Measurements from ENCODE around the gene NTM. TPM values are rescaled to one million over a fixed set of nuclear protein-coding genes. Genes with fewer than 3 reads are reported as not detected.

The NTM gene
- total and polyA plus RNA-seq, 9 donors = 0.16 to 8.5 (median 0.55) TPM; not detected in 3

DNA sequence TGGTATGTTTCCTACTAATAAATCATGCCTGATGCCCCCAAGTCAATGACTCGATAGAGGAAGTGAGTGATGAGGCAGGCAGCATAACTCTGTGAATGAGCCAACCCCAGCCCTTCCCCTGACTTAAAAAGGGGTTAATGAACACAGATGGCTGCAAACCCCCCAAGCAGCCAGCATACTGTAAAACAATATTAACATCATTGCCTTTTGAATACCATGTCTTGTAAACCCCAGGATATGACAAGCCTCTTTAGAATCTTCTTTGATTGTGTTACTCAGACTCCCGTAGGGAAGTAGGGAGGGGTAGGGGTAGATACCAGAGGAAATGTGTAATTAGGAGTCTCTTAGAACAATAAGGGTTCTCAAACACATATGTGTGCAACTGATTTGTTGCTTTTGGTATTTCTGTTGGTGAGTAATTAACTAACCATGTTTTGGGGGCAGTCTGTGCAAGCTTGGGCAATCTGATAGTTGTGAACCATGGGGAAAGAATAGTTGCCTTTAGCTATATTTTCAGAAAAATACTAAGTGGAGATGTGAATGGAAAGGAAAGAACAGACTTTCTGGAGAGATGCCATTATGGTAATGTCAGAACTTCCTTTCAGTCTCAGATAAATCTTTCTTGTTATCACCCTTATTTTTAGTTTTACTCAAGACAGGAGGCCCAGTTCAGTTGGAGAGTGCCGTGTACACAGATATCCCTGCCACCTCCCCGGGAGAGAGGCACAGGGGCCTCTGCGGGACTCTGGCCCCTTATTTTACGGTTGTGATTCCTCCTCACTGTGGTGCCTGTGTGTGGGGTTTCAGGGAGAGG lies 701.8 kb downstream of the NTM start:
- H3K36me3 ChIP-seq = no peaks in the 10 kb centered on the region
- TF ChIP-seq EP300 (IDR thresholded peaks at IDR 0.05) (no peak), CTCF (IDR thresholded peaks at IDR 0.05) (no peak), POLR2A (IDR thresholded peaks at IDR 0.05) (no peak)
- H3K27me3 ChIP-seq = no peaks in the 10 kb centered on the region
- WGBS, 3 donors = 21 to 28% (median 23%) methylated on average over 6 of the region's 6 CpGs
- no peaks in the 10 kb centered on the region for H3K9me3 ChIP-seq
- H3K4me3 ChIP-seq = no peak overlapping the region
- no peaks in the 10 kb centered on the region for H3K4me1 ChIP-seq (ENCODE audit: insufficient read depth)
- intact Hi-C loops (cut with DNase I) = no loop called here
- no peak for DNase-seq
- no peak overlapping the region for H3K27ac ChIP-seq

DNA sequence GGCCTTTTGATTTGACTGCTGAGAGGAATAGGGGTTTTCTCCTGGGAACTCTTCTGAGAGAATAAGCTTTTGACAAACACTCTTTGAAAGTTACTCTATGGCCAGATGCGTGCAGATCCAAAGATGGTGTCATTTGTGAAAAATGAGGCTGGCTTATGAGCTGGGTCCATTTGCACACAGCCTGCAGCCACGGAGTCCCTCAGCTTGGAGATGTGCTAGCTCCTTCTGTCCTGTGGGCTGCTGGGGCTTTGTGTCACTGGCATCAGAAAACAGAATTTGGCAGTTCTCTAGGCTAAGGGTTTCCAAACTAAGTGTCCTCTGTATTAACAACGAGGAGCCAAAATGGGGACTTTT lies 702.4 kb downstream of the NTM start:
- Histone ChIP-seq H3K27ac (no peak overlapping the region), H3K9me3 (no peaks in the 10 kb centered on the region), H3K4me3 (no peak overlapping the region), H3K4me1 (ENCODE audit: insufficient read depth) (no peaks in the 10 kb centered on the region), H3K36me3 (no peaks in the 10 kb centered on the region), H3K27me3 (no peaks in the 10 kb centered on the region)
- DNase-seq = no peak
- no peak for TF ChIP-seq EP300 (IDR thresholded peaks at IDR 0.05)
- TF ChIP-seq POLR2A (IDR thresholded peaks at IDR 0.05) = no peak
- TF ChIP-seq CTCF (IDR thresholded peaks at IDR 0.05) = no peak
- intact Hi-C loops (cut with DNase I) = no loop called here
- WGBS, 3 donors = 54 to 88% (median 54%) methylated on average over 3 of the region's 3 CpGs

- Histone ChIP-seq H3K27ac (no peak overlapping the region), H3K27me3 (no peaks in the 10 kb centered on the region), H3K9me3 (no peaks in the 10 kb centered on the region), H3K4me1 (ENCODE audit: insufficient read depth) (no peaks in the 10 kb centered on the region), H3K4me3 (no peak overlapping the region), H3K36me3 (no peaks in the 10 kb centered on the region)
- TF ChIP-seq EP300 (IDR thresholded peaks at IDR 0.05) = no peak
- TF ChIP-seq POLR2A (IDR thresholded peaks at IDR 0.05) = no peak
- no peak for TF ChIP-seq CTCF (IDR thresholded peaks at IDR 0.05)
- 46 to 65% (median 46%) methylated on average over 1 of the region's 1 CpG for WGBS, 3 donors
- no peak for DNase-seq
- intact Hi-C loops (cut with DNase I) = no loop called here
These were observed 703.4 kb downstream of the NTM start for GRCh38 chr11:132073787-132074186.

DNA sequence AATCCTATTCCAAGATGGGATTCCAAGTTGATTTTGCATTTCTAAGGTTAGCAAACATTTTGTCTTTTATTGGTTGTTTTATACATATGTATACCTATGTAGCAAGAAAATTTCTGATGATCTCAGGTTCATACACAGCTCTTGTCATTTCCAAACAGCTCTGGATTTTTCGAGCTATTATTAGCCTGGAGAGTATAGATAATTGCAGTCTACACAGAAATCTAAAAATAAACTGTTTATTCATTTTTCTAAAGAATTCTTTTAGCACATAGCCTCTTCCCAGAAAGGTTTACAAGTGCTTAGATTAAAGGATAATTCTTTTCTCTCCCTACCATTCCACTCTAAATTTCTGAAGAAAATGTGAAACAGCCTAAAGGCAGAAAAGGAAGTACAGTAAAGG lies 705.0 kb downstream of the NTM start:
- no peak for DNase-seq
- intact Hi-C loops (cut with DNase I) = no loop called here
- Histone ChIP-seq H3K27me3 (no peaks in the 10 kb centered on the region), H3K36me3 (no peaks in the 10 kb centered on the region), H3K4me3 (no peak overlapping the region), H3K27ac (no peak overlapping the region), H3K4me1 (ENCODE audit: insufficient read depth) (no peaks in the 10 kb centered on the region), H3K9me3 (no peaks in the 10 kb centered on the region)
- WGBS, 3 donors = 31 to 40% (median 35%) methylated on average over 1 of the region's 1 CpG
- no peak for TF ChIP-seq POLR2A (IDR thresholded peaks at IDR 0.05)
- TF ChIP-seq CTCF (IDR thresholded peaks at IDR 0.05) = no peak
- no peak for TF ChIP-seq EP300 (IDR thresholded peaks at IDR 0.05)
